Loucy (cell line): ENCODE results near the gene TNFRSF11A.

ENCODE experiments used
- EZH2phosphoT487 ChIP-seq: fragments of 200-600 bp; IDR thresholded peaks from 2 replicates; pipeline ENCODE4 v1.6.1; 2018; ENCODE audit warnings: antibody characterized with exemption, mild to moderate bottlenecking, moderate library complexity, borderline replicate concordance
- TF ChIP-seq, protein P1 (sequence below): fragments of 200-600 bp; sonication (generic); conservative IDR thresholded peaks from 2 replicates; pipeline ENCODE4 v1.5.1; 2014; ENCODE audit warnings: mild to moderate bottlenecking, antibody characterized with exemption, low read length

- TF ChIP-seq, protein P1, sequence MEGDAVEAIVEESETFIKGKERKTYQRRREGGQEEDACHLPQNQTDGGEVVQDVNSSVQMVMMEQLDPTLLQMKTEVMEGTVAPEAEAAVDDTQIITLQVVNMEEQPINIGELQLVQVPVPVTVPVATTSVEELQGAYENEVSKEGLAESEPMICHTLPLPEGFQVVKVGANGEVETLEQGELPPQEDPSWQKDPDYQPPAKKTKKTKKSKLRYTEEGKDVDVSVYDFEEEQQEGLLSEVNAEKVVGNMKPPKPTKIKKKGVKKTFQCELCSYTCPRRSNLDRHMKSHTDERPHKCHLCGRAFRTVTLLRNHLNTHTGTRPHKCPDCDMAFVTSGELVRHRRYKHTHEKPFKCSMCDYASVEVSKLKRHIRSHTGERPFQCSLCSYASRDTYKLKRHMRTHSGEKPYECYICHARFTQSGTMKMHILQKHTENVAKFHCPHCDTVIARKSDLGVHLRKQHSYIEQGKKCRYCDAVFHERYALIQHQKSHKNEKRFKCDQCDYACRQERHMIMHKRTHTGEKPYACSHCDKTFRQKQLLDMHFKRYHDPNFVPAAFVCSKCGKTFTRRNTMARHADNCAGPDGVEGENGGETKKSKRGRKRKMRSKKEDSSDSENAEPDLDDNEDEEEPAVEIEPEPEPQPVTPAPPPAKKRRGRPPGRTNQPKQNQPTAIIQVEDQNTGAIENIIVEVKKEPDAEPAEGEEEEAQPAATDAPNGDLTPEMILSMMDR = no peak
- TF ChIP-seq EZH2phosphoT487 = no peak
These were observed 36.1 kb upstream of the TNFRSF11A start for GRCh38 chr18:62289047-62289446.
